GM12891 (cell line): ENCODE results near the gene KAZN.

Source experiments
- DNase-seq: peaks from one replicate; pipeline ENCODE4 v3.0.0; 2011; ENCODE audit warnings: low spot score; ENCODE audit not compliant: insufficient read length
- FAIRE-seq: peaks from 2 replicates; lab custom pipeline; 2011; peaks lifted over from hg19 to GRCh38; lab: Jason Lieb, UNC
- PAX5 ChIP-seq: IDR thresholded peaks from 2 replicates; pipeline ENCODE4 v1.6.1; 2011; ENCODE audit warnings: low read length, moderate library complexity, mild to moderate bottlenecking; ENCODE audit not compliant: insufficient read depth, severe bottlenecking
- POLR2A ChIP-seq: IDR thresholded peaks from 2 replicates; pipeline ENCODE4 v1.6.1; 2011; ENCODE audit warnings: low read depth, low read length, control low read depth
- POLR2AphosphoS5 ChIP-seq: IDR thresholded peaks from 2 replicates; pipeline ENCODE4 v1.6.1; 2011; ENCODE audit warnings: low read depth, low read length, control low read depth
- POU2F2 ChIP-seq: IDR thresholded peaks from 2 replicates; pipeline ENCODE4 v1.6.1; 2011; ENCODE audit warnings: low read depth, mild to moderate bottlenecking, control low read depth, low read length, moderate library complexity
- SPI1 ChIP-seq: IDR thresholded peaks from 2 replicates; pipeline ENCODE4 v1.6.1; 2011; ENCODE audit warnings: low read depth, low read length, control low read depth
- TAF1 ChIP-seq: IDR thresholded peaks from 2 replicates; pipeline ENCODE4 v1.6.1; 2011; ENCODE audit warnings: low read depth, low read length, control low read depth

KAZN gene

DNA sequence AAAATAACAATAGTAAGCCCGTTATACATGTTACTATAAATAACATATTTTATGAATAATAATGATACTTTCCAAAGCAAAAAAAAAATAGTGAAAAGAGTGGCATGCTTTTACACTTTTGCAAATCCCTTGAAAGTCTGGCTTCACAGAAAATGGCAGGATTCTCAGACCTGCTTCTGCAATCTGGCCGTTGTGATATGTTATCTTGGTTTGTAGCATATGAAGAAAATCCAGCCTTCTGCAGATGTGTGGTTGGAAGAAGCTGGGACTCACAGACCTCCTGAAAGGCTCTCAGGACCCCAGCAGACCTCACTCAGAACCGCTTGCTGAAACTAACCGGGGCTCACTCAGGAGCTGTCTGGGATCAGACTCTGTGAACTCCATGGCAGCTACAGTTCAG, 299.1 kb downstream of the KAZN start:
- DNase-seq, result no peak
- TF ChIP-seq POLR2AphosphoS5 (no peak), POLR2A (no peak), TAF1 (no peak), PAX5 (no peak), POU2F2 (no peak), SPI1 (no peak)
- FAIRE-seq, result no peak

DNA sequence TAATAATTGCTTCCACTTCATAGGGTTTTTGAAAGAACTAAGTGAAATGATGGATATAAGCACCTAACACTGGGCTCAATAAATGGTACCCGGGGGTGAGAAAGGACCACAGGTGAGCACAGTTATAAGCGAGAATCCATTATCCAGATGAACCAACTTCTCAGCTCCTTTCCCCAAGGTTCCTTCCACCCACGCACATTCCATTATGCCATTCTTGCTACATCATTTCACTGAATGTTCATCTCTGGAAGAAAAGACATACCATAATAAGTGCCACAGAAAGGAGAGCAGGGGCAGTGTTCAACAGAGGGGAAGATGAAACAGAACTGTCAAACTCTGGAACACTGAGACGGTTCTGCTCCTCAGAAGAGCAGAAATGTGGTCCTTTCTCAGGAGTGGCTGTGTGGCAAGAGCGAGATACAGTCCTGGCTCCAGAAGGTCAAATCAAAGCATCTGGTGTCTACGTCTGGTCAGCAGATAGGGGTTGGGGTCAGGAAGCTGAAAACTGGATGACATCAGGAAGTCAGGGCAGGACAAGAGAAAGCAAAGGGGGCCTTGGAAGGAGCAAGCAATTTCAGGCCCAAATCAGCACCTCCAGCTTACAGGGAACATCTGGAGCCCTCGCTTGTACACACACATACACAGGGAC, 299.6 kb downstream of the KAZN start:
- TF ChIP-seq TAF1 (no peak), PAX5 (no peak), SPI1 (no peak), POLR2AphosphoS5 (no peak), POLR2A (no peak), POU2F2 (no peak)
- DNase-seq (no peak), FAIRE-seq (no peak)

DNA sequence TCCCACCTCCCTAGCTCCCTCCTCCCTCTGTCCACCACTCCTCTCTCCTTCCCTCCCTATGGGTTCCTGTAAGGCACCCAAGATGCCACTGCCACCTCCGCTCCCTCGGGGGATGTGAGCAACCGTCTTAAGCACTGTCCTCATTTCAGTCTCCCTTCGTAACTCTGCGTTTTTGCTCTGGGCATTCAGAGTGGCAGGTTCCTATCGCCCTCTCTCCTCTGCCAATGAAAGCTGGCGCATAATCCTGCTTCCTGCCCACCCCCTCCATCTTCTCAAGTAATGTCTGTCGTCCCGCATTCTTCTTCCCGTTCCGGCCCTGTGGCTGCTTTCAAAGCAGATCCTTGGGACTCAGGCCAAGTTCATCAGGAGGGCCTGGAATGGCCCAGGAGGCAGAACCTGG, 301.2 kb downstream of the KAZN start:
- no peak for DNase-seq
- FAIRE-seq, result no peak
- TF ChIP-seq SPI1 (no peak), TAF1 (no peak), POLR2A (no peak), POU2F2 (no peak), POLR2AphosphoS5 (no peak), PAX5 (no peak)

DNA sequence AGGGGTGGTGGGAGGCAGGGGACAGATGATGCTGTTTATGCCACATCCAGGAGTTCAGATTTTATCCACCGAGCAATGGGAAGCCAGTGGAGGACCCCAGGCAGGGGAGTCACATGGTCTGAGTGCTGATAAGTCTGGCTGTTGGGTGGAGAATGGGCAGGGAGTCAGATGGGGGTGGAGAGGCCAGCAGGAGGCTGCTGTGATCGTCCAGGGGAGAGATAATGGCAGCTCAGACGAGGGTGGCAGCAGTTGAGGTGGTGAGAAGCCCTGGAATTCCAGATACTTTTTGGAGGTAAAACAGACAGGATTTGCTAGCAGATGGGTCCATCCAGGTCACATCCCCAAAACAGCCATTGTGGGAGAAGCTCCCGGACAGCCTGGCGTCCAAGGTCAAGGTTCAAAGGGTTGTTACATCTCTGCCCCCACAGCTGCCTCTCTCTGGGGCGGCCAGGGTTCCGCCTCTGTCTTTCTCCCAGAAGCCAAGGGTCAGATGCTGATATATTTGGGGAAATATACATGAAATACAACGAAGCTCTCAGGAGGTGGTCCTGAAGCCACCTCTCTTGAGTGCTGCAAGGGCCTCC, 303.0 kb downstream of the KAZN start:
- FAIRE-seq (no peak), DNase-seq (no peak)
- no peak for TF ChIP-seq POLR2AphosphoS5
- no peak for TF ChIP-seq TAF1
- TF ChIP-seq POLR2A, result no peak
- TF ChIP-seq POU2F2, result no peak
- no peak for TF ChIP-seq SPI1
- no peak for TF ChIP-seq PAX5

DNA sequence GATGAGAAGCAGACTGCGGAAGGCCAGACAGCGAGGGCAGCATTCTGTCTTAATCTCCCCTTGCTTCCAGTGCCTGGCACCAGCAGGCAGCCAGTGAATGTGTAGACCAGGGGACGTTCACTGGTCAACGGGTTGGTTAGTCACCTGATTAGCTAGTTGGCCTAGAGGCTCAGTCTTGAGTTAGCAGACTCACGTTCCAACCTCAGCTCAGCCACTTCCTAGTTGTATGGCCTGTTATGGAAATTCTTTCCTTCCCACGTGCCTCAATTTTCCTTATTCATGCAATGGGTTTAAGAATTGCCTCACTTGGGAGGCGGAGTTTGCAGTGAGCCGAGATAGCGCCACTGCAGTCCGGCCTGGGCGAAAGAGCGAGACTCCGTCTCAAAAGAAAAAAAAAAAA, 305.4 kb downstream of the KAZN start:
- no peak for FAIRE-seq
- no peak for DNase-seq
- TF ChIP-seq POLR2A (no peak), PAX5 (no peak), POU2F2 (no peak), POLR2AphosphoS5 (no peak), TAF1 (no peak), SPI1 (no peak)

DNA sequence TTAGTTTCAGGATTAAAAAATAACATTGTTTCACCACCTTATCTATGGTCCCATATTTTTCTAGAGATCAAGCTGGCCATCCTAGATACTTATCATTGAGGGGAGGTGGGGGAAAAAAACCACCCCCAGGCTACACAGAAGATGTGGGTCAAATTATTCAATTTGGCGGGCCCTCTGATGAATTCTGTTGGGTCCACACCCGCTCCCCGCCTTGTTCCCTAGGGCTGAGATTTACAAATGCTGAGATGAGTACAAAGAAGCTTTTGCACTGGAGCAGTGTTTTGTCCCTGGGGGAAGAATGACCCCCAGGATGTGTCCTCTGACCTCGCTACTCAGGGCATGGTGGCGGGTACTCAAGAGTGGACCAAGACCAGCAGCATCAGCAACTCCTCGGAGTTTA, 308.2 kb downstream of the KAZN start:
- TF ChIP-seq PAX5 (no peak), SPI1 (no peak), TAF1 (no peak), POU2F2 (no peak)
- DNase-seq (no peak), FAIRE-seq (no peak)

DNA sequence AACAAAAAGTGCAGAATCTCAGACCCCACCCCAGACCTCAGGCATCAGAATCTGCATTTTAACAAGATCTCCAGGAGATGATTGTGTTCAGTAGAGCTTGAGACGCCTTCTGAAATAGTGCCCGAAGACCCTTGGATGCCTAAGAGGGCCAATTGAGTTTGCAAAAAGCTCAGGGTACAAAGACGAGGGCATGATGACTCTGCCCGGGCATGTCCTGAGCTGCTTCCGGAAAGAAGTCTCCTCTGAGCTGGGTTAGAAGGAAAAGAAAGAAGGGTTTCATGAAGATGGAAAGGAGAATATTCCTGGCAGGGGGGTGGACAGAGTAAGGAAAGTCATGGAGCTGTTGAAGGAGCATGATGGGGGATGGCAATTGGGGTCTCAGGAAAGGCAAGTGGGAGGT, 308.9 kb downstream of the KAZN start:
- no peak for FAIRE-seq
- TF ChIP-seq POLR2A, result no peak
- TF ChIP-seq SPI1, result no peak
- no peak for TF ChIP-seq POLR2AphosphoS5
- no peak for TF ChIP-seq TAF1
- TF ChIP-seq PAX5, result no peak
- TF ChIP-seq POU2F2, result no peak
- DNase-seq, result no peak

DNA sequence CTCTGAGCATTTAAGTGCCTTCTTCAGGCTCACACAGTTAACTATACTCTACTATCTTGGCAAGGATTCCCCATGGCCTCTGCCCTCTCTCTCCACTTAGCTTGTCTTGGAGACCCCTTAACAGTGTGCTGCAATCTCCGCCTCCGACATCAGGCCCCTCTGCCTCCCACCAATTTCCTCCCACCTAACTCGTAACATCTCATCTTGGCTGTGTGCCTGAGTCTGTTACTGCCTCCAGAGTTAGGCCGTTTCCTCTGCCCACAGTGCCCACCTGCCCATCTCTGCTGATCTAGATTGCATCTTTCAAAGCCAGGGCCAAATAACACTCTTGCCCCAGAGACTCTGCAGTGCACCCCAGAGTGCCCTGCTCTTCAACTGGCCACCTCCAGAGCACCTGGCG, 310.8 kb downstream of the KAZN start:
- TF ChIP-seq POU2F2 (no peak), POLR2AphosphoS5 (no peak), POLR2A (no peak), SPI1 (no peak), TAF1 (no peak), PAX5 (no peak)
- FAIRE-seq, result no peak

DNA sequence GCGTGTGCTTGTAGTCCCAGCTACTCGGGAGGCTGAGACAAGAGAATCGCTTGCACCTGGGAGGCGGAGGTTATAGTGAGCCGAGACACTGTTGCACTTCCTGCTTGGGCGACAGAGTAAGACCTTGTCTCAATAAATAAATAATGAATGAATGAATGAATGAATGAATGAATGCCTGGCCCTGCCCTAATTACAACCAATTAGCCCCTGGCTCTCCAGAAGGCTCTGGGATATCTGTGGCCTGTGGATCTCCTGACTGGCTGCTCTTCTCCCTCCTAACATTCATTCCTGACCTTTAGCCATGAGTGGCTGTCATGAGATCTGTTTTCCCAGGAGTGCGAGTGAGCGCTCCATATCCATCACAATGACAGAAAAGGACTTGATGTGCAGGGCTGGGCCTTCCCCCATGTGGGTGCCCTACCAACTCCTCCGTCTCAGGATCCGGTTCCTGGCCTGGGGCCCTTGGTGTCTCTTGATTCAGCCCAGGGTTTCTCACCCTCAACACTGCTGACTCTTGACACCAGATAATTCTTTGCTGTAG, 311.5 kb downstream of the KAZN start:
- DNase-seq (no peak), FAIRE-seq (no peak)
- TF ChIP-seq SPI1, result no peak
- TF ChIP-seq TAF1, result no peak
- no peak for TF ChIP-seq POU2F2
- no peak for TF ChIP-seq PAX5
- no peak for TF ChIP-seq POLR2AphosphoS5
- TF ChIP-seq POLR2A, result no peak

More for the DNA sequence above, 310.8 kb downstream of the KAZN start:
- DNase-seq, result no peak
